Suprapubic skin (tissue), 4 donors: ENCODE measurements around the gene ZNF587.

Source experiments
- EP300 ChIP-seq: sonication (generic); formaldehyde crosslinking; IDR thresholded peaks from one replicate; pipeline ENCODE4 v1.6.1; 2017; ENCODE audit warnings: antibody characterized with exemption
- POLR2AphosphoS5 ChIP-seq, 3 donors: sonication (generic); formaldehyde crosslinking; IDR thresholded peaks; one replicate each; pipeline ENCODE4 v1.6.1; 2017; ENCODE audit warnings: antibody characterized with exemption in 3 of 3
- TF ChIP-seq, protein P1 (sequence below), 2 donors: fragments of 200-600 bp in 1 of 2; fragments of 450-650 bp in 1 of 2; sonication (generic) in 1 of 2; IDR thresholded peaks; one replicate each; pipeline ENCODE4 v1.5.1; 2016 to 2019; ENCODE audit warnings: antibody characterized with exemption in 2 of 2, mild to moderate bottlenecking in 1 of 2, moderate library complexity in 1 of 2

DNA sequence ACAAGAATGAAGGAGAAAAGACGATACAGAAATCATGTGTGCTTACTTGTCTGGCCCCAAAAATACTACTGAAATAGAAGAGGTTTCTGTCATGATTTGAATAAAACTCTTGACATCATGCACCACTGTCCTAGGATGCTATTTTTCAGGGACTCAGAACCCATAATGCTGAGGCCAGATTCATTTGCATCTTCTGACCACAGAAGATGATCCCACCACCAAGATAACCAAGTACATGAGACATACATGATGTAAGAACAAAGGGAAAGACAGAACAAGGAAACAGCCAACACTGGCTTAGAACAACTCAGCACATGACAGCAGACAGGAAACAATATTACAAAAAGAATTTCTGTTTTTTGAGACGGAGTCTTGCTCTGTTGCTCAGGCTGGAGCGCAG lies 37.4 kb upstream of the ZNF587 start:
- no peak for TF ChIP-seq POLR2AphosphoS5 (IDR thresholded peaks at IDR 0.05)
- TF ChIP-seq, protein P1, sequence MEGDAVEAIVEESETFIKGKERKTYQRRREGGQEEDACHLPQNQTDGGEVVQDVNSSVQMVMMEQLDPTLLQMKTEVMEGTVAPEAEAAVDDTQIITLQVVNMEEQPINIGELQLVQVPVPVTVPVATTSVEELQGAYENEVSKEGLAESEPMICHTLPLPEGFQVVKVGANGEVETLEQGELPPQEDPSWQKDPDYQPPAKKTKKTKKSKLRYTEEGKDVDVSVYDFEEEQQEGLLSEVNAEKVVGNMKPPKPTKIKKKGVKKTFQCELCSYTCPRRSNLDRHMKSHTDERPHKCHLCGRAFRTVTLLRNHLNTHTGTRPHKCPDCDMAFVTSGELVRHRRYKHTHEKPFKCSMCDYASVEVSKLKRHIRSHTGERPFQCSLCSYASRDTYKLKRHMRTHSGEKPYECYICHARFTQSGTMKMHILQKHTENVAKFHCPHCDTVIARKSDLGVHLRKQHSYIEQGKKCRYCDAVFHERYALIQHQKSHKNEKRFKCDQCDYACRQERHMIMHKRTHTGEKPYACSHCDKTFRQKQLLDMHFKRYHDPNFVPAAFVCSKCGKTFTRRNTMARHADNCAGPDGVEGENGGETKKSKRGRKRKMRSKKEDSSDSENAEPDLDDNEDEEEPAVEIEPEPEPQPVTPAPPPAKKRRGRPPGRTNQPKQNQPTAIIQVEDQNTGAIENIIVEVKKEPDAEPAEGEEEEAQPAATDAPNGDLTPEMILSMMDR (IDR thresholded peaks at IDR 0.05) = no peak
- no peak for TF ChIP-seq EP300
